Lung (tissue), 16 donors: ENCODE measurements around the gene PTPRT. TPM values are rescaled to one million over a fixed set of nuclear protein-coding genes. Genes with fewer than 3 reads are reported as not detected.

Source experiments
- ATAC-seq: fragments of 200-7000 bp; cut with Tn5 transposase; one replicate; pipeline ENCODE4 v1.9.1; 2020; ENCODE audit warnings: moderate number of reproducible peaks; ENCODE audit not compliant: insufficient read depth, low FRiP score
- DNase-seq, 3 donors: peaks; one replicate each; pipeline ENCODE4 v3.0.0-alpha.2; 2013 to 2017
- H3K27ac ChIP-seq, 2 donors: one replicate each; pipeline ENCODE4 v1.5.1; 2013; ENCODE audit warnings: mild to moderate bottlenecking in 2 of 2, moderate library complexity in 2 of 2, control low read depth in 1 of 2, inconsistent platforms in 1 of 2, low read depth in 1 of 2, low read length in 1 of 2
- H3K27me3 ChIP-seq, 3 donors: one replicate each; pipeline ENCODE4 v1.5.1; 2013; ENCODE audit warnings: low read length in 2 of 3; ENCODE audit not compliant: control insufficient read depth in 3 of 3, insufficient read depth in 3 of 3
- H3K36me3 ChIP-seq, 4 donors: one replicate each; pipeline ENCODE4 v1.5.1; 2013; ENCODE audit warnings: low read length in 4 of 4, mild to moderate bottlenecking in 1 of 4, moderate library complexity in 1 of 4; ENCODE audit not compliant: control insufficient read depth in 4 of 4, insufficient read depth in 4 of 4
- H3K4me1 ChIP-seq, 5 donors: one replicate each; pipeline ENCODE4 v1.5.1; 2013; ENCODE audit warnings: low read length in 5 of 5, mild to moderate bottlenecking in 2 of 5, moderate library complexity in 1 of 5; ENCODE audit not compliant: control insufficient read depth in 5 of 5, insufficient read depth in 5 of 5
- H3K4me3 ChIP-seq: one replicate; pipeline ENCODE4 v1.5.1; 2013; ENCODE audit warnings: mild to moderate bottlenecking, control low read depth, moderate library complexity
- H3K9ac ChIP-seq, 2 donors: one replicate each; pipeline ENCODE4 v1.5.1; 2013; ENCODE audit warnings: low read length in 2 of 2, control low read depth in 1 of 2; ENCODE audit not compliant: insufficient read depth in 1 of 2
- H3K9me3 ChIP-seq, 4 donors: one replicate each; pipeline ENCODE4 v1.5.1; 2013; ENCODE audit warnings: low read length in 3 of 4, mild to moderate bottlenecking in 1 of 4, moderate library complexity in 1 of 4; ENCODE audit not compliant: control insufficient read depth in 4 of 4, insufficient read depth in 3 of 4
- WGBS, 2 donors: extraction: QIAGEN DNeasy Blood & Tissue Kit; methylation state at CpG; one replicate each; pipeline ENCODE4 v1.1.7; 2013; 5-methylcytosine and 5-hydroxymethylcytosine counted together
- long read RNA-seq, 5 donors: transcript quantifications; one replicate each; lab custom pipeline, GENCODE V29; 2026
- polyA plus RNA-seq, 2 donors: library from polyadenylated mRNA; stranded (reverse); fragments of 200-250 nt; gene quantifications; one replicate each; pipeline ENCODE4 v1.2.1, GENCODE V29; 2013
- total RNA-seq, 2 donors: library from RNA; depleted of rRNA in 1 of 2; stranded (reverse); fragments of >200 nt in 1 of 2; gene quantifications; one replicate each; pipeline ENCODE4 v1.2.1, GENCODE V29; 2014 to 2021
- TF ChIP-seq, protein P1 (sequence below): IDR thresholded peaks from 2 replicates; pipeline ENCODE4 v1.5.1; 2012; ENCODE audit warnings: mild to moderate bottlenecking; ENCODE audit errors: control extremely low read depth, extremely low read depth
- donor health status: control.
- donor health status: control.
- donor health status: Bipolar disorder and iron deficiency.
- donor health status: healthy.
- donor health status: DM: yes; HTN: yes; CAD: no.

PTPRT gene
- total RNA-seq (10 to 100 TPM; 10.6 to 13.8 TPM), polyA plus RNA-seq (1 to 10 TPM in 1 of 2 donors, under 1 TPM in 1; 0.37 to 1.7 TPM)
- long read RNA-seq, donor 1 = 0 reads
- long read RNA-seq, donor 2 = 0 reads
- long read RNA-seq, donor 3 = 0 reads
- long read RNA-seq, donor 4 = 0 reads
- long read RNA-seq, donor 5 = 0 reads

DNA sequence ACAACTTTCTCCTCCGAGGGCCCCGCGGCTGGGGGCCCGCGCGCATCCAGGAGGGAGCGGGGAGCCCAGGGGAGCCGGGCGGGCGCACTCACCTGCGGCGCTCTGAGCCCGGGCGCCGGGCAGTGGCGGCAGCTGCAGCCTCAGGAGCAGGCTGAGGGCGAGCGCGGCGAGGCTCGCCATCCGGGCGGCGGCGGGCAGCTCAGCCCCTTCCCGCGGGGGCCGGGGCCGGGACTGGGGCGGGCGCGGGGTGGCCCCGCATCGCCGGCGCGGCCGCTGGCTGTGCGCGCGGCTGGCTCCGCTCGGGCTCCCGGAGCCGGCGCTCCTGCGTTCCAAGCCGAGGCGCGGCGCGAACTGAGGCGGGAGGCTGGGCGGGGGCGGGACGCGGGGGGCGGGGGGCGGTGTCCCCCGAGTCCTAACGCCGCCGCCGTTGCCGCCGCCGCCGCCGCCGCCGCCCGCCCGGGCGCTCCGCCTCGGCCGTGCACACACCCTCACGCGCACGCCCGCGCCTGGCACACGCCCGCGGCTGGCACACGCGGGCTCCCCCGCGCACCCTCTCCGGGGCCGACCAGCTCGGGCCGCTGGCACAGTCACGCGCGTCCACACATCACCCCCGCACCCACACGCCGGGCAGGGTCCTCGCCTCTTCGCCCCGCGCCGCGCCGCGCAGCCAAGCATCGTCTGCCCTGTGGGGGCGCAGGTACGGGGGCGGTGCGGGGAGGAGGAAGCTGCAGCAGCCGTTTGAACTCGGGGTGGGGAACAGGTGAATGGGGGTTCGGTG is at the start of gene PTPRT:
Gene PTPRT (minus strand): TSS at position 353 of the 778 bp plus-strand sequence. CDS start 173 bp downstream, at position 180.
- Histone ChIP-seq H3K27ac (no peak within 1 kb of the TSS), H3K36me3 (no peaks in the 10 kb centered on the region), H3K4me1 (peaks cover 0 to 6% (median 0%) of the 10 kb centered on the region in 5 donors), H3K4me3 (no peak within 1 kb of the TSS), H3K9me3 (peaks cover 0 to 3% (median 0%) of the 10 kb centered on the region in 4 donors), H3K27me3 (peaks cover 16 to 46% (median 39%) of the 10 kb centered on the region in 3 donors), H3K9ac (no peak within 1 kb of the TSS)
- ATAC-seq (no peak), DNase-seq (no peak)
- TF ChIP-seq, protein P1, sequence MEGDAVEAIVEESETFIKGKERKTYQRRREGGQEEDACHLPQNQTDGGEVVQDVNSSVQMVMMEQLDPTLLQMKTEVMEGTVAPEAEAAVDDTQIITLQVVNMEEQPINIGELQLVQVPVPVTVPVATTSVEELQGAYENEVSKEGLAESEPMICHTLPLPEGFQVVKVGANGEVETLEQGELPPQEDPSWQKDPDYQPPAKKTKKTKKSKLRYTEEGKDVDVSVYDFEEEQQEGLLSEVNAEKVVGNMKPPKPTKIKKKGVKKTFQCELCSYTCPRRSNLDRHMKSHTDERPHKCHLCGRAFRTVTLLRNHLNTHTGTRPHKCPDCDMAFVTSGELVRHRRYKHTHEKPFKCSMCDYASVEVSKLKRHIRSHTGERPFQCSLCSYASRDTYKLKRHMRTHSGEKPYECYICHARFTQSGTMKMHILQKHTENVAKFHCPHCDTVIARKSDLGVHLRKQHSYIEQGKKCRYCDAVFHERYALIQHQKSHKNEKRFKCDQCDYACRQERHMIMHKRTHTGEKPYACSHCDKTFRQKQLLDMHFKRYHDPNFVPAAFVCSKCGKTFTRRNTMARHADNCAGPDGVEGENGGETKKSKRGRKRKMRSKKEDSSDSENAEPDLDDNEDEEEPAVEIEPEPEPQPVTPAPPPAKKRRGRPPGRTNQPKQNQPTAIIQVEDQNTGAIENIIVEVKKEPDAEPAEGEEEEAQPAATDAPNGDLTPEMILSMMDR = no peak
- 1 to 2% methylated on average over 56 to 115 of the region's 115 CpGs for WGBS, 2 donors

DNA sequence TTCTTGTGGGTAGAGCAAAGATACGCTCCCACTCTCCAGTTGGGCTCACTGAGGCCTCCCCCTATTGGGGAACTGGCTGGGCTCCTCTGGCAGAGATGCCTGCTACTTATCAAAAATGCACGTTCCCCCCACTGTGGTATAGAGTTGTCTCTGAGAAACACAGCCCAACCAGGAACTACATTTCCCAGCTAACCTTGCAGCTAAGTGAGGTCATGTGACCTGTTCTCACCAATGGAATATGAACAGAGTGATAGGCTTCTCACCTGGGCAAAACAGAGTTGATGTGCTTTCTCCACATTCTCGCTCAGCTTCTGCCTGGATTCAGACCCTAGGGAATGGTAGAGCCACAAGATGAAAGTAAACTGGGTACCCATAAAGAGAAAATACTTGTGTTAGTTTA is 49.1 kb upstream of the PTPRT start:
- H3K9ac ChIP-seq = no peak overlapping the region
- DNase-seq = no peak
- no peak overlapping the region for H3K4me3 ChIP-seq
- peaks cover 0 to 11% (median 2%) of the 10 kb centered on the region in 3 donors for H3K27me3 ChIP-seq
- peaks cover 0 to 4% (median 0%) of the 10 kb centered on the region in 5 donors for H3K4me1 ChIP-seq
- no peak for ATAC-seq
- TF ChIP-seq, protein P1 = no peak
- 69 to 79% methylated on average over 3 of the region's 3 CpGs for WGBS, 2 donors
- H3K27ac ChIP-seq = no peak overlapping the region
- no peaks in the 10 kb centered on the region for H3K36me3 ChIP-seq
- H3K9me3 ChIP-seq = peaks cover 0 to 2% (median 0%) of the 10 kb centered on the region in 4 donors

DNA sequence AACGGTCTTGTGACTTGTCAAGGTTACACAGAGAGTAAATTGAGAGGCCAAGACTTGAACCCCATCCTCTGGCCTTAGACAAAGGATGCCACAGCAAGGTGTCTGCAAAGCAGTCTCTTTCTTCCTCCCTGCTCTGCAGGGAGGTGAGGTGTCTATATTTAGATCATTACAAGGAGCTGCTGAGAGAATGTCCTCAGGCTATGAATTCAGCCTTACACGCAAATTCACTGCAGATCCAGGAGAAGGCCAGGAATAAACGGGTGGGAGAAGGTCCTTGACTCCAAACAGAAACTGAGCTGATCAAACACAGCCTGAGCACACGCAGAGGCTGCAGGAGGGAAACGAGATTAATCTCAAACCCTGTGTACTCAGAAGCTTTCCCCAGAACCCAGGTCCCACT is 48.6 kb upstream of the PTPRT start:
- Histone ChIP-seq H3K9me3 (peaks cover 0 to 2% (median 0%) of the 10 kb centered on the region in 4 donors), H3K36me3 (no peaks in the 10 kb centered on the region), H3K9ac (no peak overlapping the region), H3K4me1 (peaks cover 0 to 4% (median 0%) of the 10 kb centered on the region in 5 donors), H3K27me3 (peaks cover 0 to 11% (median 2%) of the 10 kb centered on the region in 3 donors), H3K27ac (no peak overlapping the region), H3K4me3 (no peak overlapping the region)
- TF ChIP-seq, protein P1 = no peak
- ATAC-seq (no peak), DNase-seq (no peak)
- WGBS, 2 donors = 43 to 47% methylated on average over 5 of the region's 5 CpGs
